Peyer's patch (tissue), 4 donors: ENCODE data around the gene CDKAL1. TPM values are rescaled to one million over a fixed set of nuclear protein-coding genes. Genes with fewer than 3 reads are reported as not detected.

Experiments
- DNase-seq, 3 donors: peaks; one replicate each; pipeline ENCODE4 v3.0.0-alpha.2; 2017 to 2019
- H3K27ac ChIP-seq, 4 donors: fragments of 200-600 bp; sonication (generic); one replicate each; pipeline ENCODE4 v1.5.1; 2016 to 2019
- H3K27me3 ChIP-seq, 2 donors: fragments of 200-600 bp; sonication (generic); one replicate each; pipeline ENCODE4 v1.5.1; 2019
- H3K36me3 ChIP-seq, 3 donors: fragments of 200-600 bp; sonication (generic); one replicate each; pipeline ENCODE4 v1.5.1; 2016 to 2019
- H3K4me1 ChIP-seq, 4 donors: fragments of 200-600 bp; sonication (generic); one replicate each; pipeline ENCODE4 v1.5.1; 2016 to 2019
- H3K4me3 ChIP-seq, 4 donors: fragments of 200-600 bp; sonication (generic); 1 replicate in 3 of 4; 2 replicates in 1 of 4; pipeline ENCODE4 v1.5.1; 2016 to 2019; ENCODE audit warnings: mild to moderate bottlenecking in 1 of 4
- H3K9me3 ChIP-seq, 4 donors: fragments of 200-600 bp; sonication (generic); one replicate each; pipeline ENCODE4 v1.5.1; 2016 to 2019; ENCODE audit warnings: mild to moderate bottlenecking in 1 of 4
- CTCF ChIP-seq, 6 experiments: fragments of 450-650 bp in 4 of 6; fragments of 200-600 bp in 2 of 6; sonication (generic) in 1 of 6; IDR thresholded peaks; one replicate each; pipeline ENCODE4 v1.5.1; 2017 to 2019; ENCODE audit warnings: antibody characterized with exemption in 6 of 6, mild to moderate bottlenecking in 3 of 6, moderate library complexity in 1 of 6
- POLR2A ChIP-seq, 2 donors: fragments of 450-650 bp; IDR thresholded peaks; one replicate each; pipeline ENCODE4 v1.5.1; 2017; ENCODE audit warnings: antibody characterized with exemption in 2 of 2, mild to moderate bottlenecking in 2 of 2, moderate library complexity in 2 of 2
- total RNA-seq, 4 donors: library from RNA; depleted of rRNA; stranded (reverse); fragments of >200 nt; gene quantifications; one replicate each; pipeline ENCODE4 v1.1.0, GENCODE V29; 2016

CDKAL1 gene
- total RNA-seq, 4 donors from 2014 or later = 10.3 to 31.4 (median 11.6) TPM

- TF ChIP-seq CTCF (IDR thresholded peaks at IDR 0.05) (no peak), POLR2A (IDR thresholded peaks at IDR 0.05) (no peak)
- no peak overlapping the region for H3K4me3 ChIP-seq
- H3K4me1 ChIP-seq = no peaks in the 10 kb centered on the region
- H3K36me3 ChIP-seq = no peaks in the 10 kb centered on the region
- H3K27me3 ChIP-seq = no peaks in the 10 kb centered on the region
- no peaks in the 10 kb centered on the region for H3K9me3 ChIP-seq
- no peak for DNase-seq
- H3K27ac ChIP-seq = no peak overlapping the region
Measured at GRCh38 chr6:20566109-20566508, 31.9 kb downstream of the CDKAL1 start.

GRCh38 chr6:20569000-20569610, 34.8 kb downstream of the CDKAL1 start:
- Histone ChIP-seq H3K4me3 (no peak overlapping the region), H3K4me1 (no peaks in the 10 kb centered on the region), H3K27ac (no peak overlapping the region), H3K36me3 (no peaks in the 10 kb centered on the region), H3K9me3 (no peaks in the 10 kb centered on the region), H3K27me3 (no peaks in the 10 kb centered on the region)
- DNase-seq = no peak
- TF ChIP-seq POLR2A (IDR thresholded peaks at IDR 0.05) = no peak
- no peak for TF ChIP-seq CTCF (IDR thresholded peaks at IDR 0.05)

- H3K9me3 ChIP-seq = no peaks in the 10 kb centered on the region
- no peak for DNase-seq
- no peak for TF ChIP-seq POLR2A (IDR thresholded peaks at IDR 0.05)
- TF ChIP-seq CTCF (IDR thresholded peaks at IDR 0.05) = no peak
- no peaks in the 10 kb centered on the region for H3K36me3 ChIP-seq
- no peak overlapping the region for H3K27ac ChIP-seq
- H3K4me3 ChIP-seq = no peak overlapping the region
- H3K4me1 ChIP-seq = no peaks in the 10 kb centered on the region
- no peaks in the 10 kb centered on the region for H3K27me3 ChIP-seq
Measured at GRCh38 chr6:20571261-20571660, 37.0 kb downstream of the CDKAL1 start.

GRCh38 chr6:20572288-20572687, 38.0 kb downstream of the CDKAL1 start:
- no peak for DNase-seq
- Histone ChIP-seq H3K27me3 (no peaks in the 10 kb centered on the region), H3K27ac (no peak overlapping the region), H3K36me3 (no peaks in the 10 kb centered on the region), H3K9me3 (no peaks in the 10 kb centered on the region), H3K4me3 (no peak overlapping the region), H3K4me1 (no peaks in the 10 kb centered on the region)
- no peak for TF ChIP-seq POLR2A (IDR thresholded peaks at IDR 0.05)
- TF ChIP-seq CTCF (IDR thresholded peaks at IDR 0.05) = no peak

GRCh38 chr6:20572940-20573339, 38.7 kb downstream of the CDKAL1 start:
- TF ChIP-seq CTCF (IDR thresholded peaks at IDR 0.05) = no peak
- no peak for TF ChIP-seq POLR2A (IDR thresholded peaks at IDR 0.05)

GRCh38 chr6:20574355-20574754, 40.1 kb downstream of the CDKAL1 start:
- Histone ChIP-seq H3K9me3 (no peaks in the 10 kb centered on the region), H3K4me1 (no peaks in the 10 kb centered on the region), H3K4me3 (no peak overlapping the region), H3K27ac (no peak overlapping the region), H3K36me3 (peaks cover 0 to 6% (median 0%) of the 10 kb centered on the region in 3 donors), H3K27me3 (no peaks in the 10 kb centered on the region)
- no peak for DNase-seq
- TF ChIP-seq POLR2A (IDR thresholded peaks at IDR 0.05) (no peak), CTCF (IDR thresholded peaks at IDR 0.05) (no peak)

More at GRCh38 chr6:20572940-20573339, 38.7 kb downstream of the CDKAL1 start:
- Histone ChIP-seq H3K36me3 (no peaks in the 10 kb centered on the region), H3K27ac (no peak overlapping the region), H3K4me1 (no peaks in the 10 kb centered on the region), H3K27me3 (no peaks in the 10 kb centered on the region), H3K4me3 (no peak overlapping the region), H3K9me3 (no peaks in the 10 kb centered on the region)
- DNase-seq = no peak
